MCF 10A (cell line): Measurements from ENCODE around the gene MMAB. TPM values are rescaled to one million over a fixed set of nuclear protein-coding genes. Genes with fewer than 3 reads are reported as not detected.

Experiments used
- BruUV-seq: library from RNA; stranded (reverse); fragments of 400-500 nt; replicated peaks from 2 replicates; lab custom pipeline; 2021; lab: Mats Ljungman, UMichigan
- CTCF ChIA-PET: fragments of 300-600 bp; sonication (Branson Sonifier 250); formaldehyde crosslinking; extraction: SDS; loops from one replicate; lab custom pipeline; 2021; ENCODE audit warnings: antibody characterized with exemption, inconsistent platforms; lab: Yijun Ruan, JAX
- POLR2A ChIA-PET: fragments of 300-600, 350-650 bp; sonication (Branson Sonifier 250); formaldehyde crosslinking; extraction: SDS; loops from one replicate; lab custom pipeline; 2020; ENCODE audit warnings: antibody characterized with exemption, inconsistent platforms; lab: Yijun Ruan, JAX
- DNase-seq: peaks from one replicate; pipeline ENCODE4 v3.0.0-alpha.2; 2018; ENCODE audit not compliant: unreplicated experiment
- H3K27ac Mint-ChIP-seq: one replicate; pipeline ENCODE4 v1.8.0; 2022; ENCODE audit warnings: mild to moderate bottlenecking, low read depth, mixed read lengths; ENCODE audit not compliant: unreplicated experiment
- H3K27me3 Mint-ChIP-seq: one replicate; pipeline ENCODE4 v1.8.0; 2022; ENCODE audit warnings: mixed read lengths; ENCODE audit not compliant: insufficient read depth, unreplicated experiment
- H3K36me3 Mint-ChIP-seq: one replicate; pipeline ENCODE4 v1.8.0; 2022; ENCODE audit warnings: mild to moderate bottlenecking, moderate library complexity, mixed read lengths; ENCODE audit not compliant: insufficient read depth, unreplicated experiment
- H3K4me1 Mint-ChIP-seq: one replicate; pipeline ENCODE4 v1.8.0; 2022; ENCODE audit warnings: mixed read lengths; ENCODE audit not compliant: insufficient read depth, unreplicated experiment
- H3K4me3 Mint-ChIP-seq: one replicate; pipeline ENCODE4 v1.8.0; 2022; ENCODE audit warnings: mild to moderate bottlenecking, moderate library complexity, mixed read lengths; ENCODE audit not compliant: unreplicated experiment
- H3K9me3 Mint-ChIP-seq: one replicate; pipeline ENCODE4 v1.8.0; 2022; ENCODE audit warnings: mixed read lengths; ENCODE audit not compliant: unreplicated experiment
- CTCF ChIP-seq: fragments of 200-600 bp; IDR thresholded peaks from one replicate; pipeline ENCODE4 v1.8.0; 2022; ENCODE audit warnings: antibody characterized with exemption, mild to moderate bottlenecking; ENCODE audit not compliant: unreplicated experiment
- intact Hi-C: fragments of 100-400 bp; cut with micrococcal nuclease; formaldehyde crosslinking; loops from 2 replicates; pipeline ENCODE4 v1.14.1; 2022
- total RNA-seq: library from RNA; stranded (reverse); gene quantifications from 2 replicates; pipeline ENCODE4 v1.2.3, GENCODE V29; 2022

Gene MMAB
- total RNA-seq, 1 experiment from 2014 or later = 59.2 TPM

GRCh38 chr12:109592905-109593272, 19.6 kb upstream of the MMAB start:
- Mint-ChIP-seq H3K4me1 (peaks cover 4% of the 10 kb centered on the region), H3K4me3 (no peak overlapping the region), H3K27me3 (no peaks in the 10 kb centered on the region), H3K9me3 (no peaks in the 10 kb centered on the region), H3K27ac (no peak overlapping the region), H3K36me3 (peaks cover 27% of the 10 kb centered on the region)
- no peak for TF ChIP-seq CTCF
- no peak for DNase-seq
- CTCF ChIA-PET = interaction anchor here (0.6 to 1.6 kb wide), 7 partner anchors 75 to 1072 kb away, joined by 3 to 5 read pairs (median 3); no protein-coding TSS in a partner anchor
- POLR2A ChIA-PET = interaction anchor here (0.6 to 2.0 kb wide), 5 partner anchors 11 to 393 kb away, joined by 3 to 6 read pairs (median 3); partner anchors contain the start of gene MVK
- intact Hi-C loops = no loop called here
- BruUV-seq = no TSS peak

GRCh38 chr12:109592195-109592904, 19.0 kb upstream of the MMAB start:
- no peak for TF ChIP-seq CTCF
- POLR2A ChIA-PET = interaction anchor here (0.6 to 1.0 kb wide), 3 partner anchors 18 to 393 kb away, joined by 3 to 4 read pairs (median 3); partner anchors contain the start of gene MVK
- CTCF ChIA-PET = interaction anchor here (0.6 to 1.6 kb wide), 7 partner anchors 74 to 1071 kb away, joined by 3 to 5 read pairs (median 3); no protein-coding TSS in a partner anchor
- Mint-ChIP-seq H3K27ac (no peak overlapping the region), H3K36me3 (peaks cover 27% of the 10 kb centered on the region), H3K4me1 (no peaks in the 10 kb centered on the region), H3K4me3 (no peak overlapping the region), H3K9me3 (no peaks in the 10 kb centered on the region), H3K27me3 (no peaks in the 10 kb centered on the region)
- intact Hi-C loops = no loop called here
- no TSS peak for BruUV-seq
- no peak for DNase-seq

GRCh38 chr12:109591041-109591440, 17.7 kb upstream of the MMAB start:
- CTCF ChIA-PET = interaction anchor here (0.7 to 1.3 kb wide), 3 partner anchors 182 to 488 kb away, joined by 3 to 5 read pairs (median 3); no protein-coding TSS in a partner anchor

More at GRCh38 chr12:109591041-109591440, 17.7 kb upstream of the MMAB start:
- no peaks in the 10 kb centered on the region for H3K4me1 Mint-ChIP-seq
- POLR2A ChIA-PET = no interaction called here
- no peak overlapping the region for H3K4me3 Mint-ChIP-seq
- H3K27me3 Mint-ChIP-seq = no peaks in the 10 kb centered on the region
- no peak for DNase-seq
- intact Hi-C loops = no loop called here
- TF ChIP-seq CTCF = no peak
- peaks cover 28% of the 10 kb centered on the region for H3K36me3 Mint-ChIP-seq
- no peaks in the 10 kb centered on the region for H3K9me3 Mint-ChIP-seq
- no TSS peak for BruUV-seq
- H3K27ac Mint-ChIP-seq = no peak overlapping the region
